HG03439 (cell line): ENCODE measurements around the gene CCZ1.
"Not testable (repeated sequence)": the region's sequence is repeated elsewhere in the genome, so short reads cannot be mapped to it uniquely, and the experiment has no call there.

Source experiments
- ATAC-seq: cut with Tn5 transposase; IDR thresholded peaks from one replicate; pipeline ENCODE4 v1.9.1; 2021; ENCODE audit warnings: mild to moderate bottlenecking, moderate library complexity; ENCODE audit not compliant: unreplicated experiment

CCZ1 gene

DNA sequence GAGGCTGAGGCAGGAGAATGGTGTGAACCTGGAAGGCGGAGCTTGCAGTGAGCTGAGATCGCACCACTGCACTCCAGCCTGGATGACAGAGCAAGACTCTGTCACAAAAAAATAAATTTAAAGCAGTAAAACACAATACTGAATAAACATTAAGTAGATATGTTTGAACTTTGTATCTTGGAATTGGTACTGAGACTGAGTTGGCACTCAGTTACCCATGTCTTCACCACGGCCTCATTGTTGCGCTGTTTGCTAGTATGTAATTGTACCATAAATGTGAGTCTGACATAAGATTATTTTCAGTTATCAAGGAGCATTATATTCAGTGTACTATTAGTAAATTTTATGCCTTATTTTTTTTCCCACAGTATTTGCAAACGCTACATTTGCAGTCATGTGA is 6.2 kb downstream of the CCZ1 start:
- ATAC-seq, result not testable (repeated sequence)

DNA sequence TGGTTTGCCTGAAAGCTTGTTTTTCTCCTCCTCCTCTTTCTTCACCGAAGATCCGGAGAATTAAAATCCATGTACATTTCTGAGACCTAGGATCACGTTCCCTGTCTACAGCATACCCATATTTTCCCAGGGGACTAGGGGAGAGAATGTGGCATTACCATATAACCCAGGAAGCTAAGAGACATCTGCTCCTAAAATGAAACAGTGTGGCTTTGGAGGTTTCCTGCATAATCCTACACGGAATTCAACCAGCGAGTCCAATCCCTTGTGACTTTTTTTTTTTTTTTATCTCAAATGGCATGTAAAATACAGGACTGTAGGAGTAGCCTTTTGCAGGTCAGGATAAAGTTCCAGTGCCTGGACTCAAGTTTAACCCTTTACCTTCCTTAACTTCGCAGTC is 10.3 kb downstream of the CCZ1 start:
- ATAC-seq, result not testable (repeated sequence)

DNA sequence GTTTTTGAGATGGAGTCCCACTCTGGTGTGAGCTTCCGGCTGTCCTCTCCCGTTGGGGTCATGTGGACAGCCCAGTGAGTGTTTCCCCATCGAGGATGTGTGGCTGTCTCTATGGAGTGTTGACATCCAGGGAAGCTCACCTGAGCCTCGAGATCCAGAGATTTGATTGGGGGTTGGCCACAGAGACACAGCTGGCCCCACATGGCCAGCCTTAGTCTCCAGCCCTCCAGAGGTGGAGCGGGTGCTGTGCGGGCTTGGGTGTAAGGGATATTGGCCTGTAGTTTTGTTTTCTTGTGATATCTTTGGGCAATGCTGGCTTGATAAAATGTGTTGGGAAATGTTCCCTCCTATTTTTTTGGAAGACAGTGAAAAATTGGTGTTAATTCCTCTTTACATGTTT is 18.0 kb downstream of the CCZ1 start:
- ATAC-seq, result not testable (repeated sequence)

DNA sequence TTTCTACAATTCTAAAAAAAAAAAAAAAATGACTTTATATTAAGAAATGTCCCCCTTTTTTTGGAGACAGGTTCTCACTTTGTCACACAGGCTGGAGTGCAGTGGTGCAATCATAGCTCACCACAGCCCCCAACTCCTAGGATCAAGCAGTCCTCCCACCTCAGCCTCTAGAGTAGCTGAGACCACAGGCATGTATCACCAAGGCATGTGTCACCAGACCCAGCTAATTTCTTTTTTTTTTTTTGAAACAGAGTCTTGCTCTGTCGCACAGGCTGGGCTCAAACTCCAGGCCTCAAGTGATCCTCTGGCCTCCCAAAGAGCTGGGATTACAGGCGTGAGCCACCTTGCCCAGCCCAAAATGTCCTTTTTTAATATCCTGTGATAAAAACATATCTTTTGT is 25.6 kb downstream of the CCZ1 start:
- ATAC-seq, result not testable (repeated sequence)

DNA sequence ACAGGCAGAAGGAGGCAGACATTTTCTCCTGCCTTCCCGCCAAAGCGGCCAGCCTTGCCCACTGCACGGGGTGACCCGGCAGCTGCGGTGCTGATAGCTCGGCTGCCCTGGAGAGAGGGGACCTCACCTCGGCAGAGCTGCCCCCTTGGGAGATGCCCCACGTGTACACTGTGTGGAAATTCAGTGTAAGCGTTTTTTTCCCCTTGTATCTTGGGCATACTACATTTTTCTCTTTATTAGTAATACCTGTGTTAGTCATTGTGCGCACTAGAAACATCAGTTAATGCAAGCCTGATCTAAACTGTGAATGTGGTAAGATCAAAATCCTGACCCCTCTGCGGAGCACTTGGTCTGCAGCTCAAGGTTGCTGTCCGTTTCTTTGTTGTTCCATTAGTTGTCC is 26.1 kb downstream of the CCZ1 start:
- not testable (repeated sequence) for ATAC-seq

DNA sequence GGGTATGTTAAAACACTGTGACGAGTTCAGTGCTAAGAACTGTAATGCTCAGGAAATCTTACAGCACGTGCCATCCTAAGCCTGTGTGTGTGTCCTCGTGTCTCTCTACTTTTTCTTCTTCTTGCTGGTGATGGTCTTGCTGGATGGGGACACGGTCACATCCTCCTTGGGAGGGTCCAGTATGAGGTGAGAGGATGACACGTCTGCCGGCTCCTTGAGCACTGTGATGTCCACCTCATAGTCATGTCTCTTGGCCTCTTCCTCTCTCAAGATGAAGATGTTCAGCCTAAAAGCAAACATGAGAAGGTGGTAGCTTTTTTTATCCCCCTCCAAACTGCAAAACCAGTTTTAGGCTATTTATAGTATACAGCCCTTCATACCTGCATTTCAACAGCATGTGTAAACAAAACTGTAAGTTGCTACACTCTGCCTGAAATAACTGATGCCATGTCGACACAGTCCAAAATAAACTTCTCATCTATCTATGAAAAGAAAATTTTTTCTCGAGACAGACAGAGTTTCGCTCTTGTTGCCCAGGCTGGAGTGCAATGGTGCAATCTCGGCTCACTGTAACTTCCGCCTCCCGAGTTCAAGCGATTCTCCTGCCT is 27.8 kb downstream of the CCZ1 start:
- ATAC-seq, result not testable (repeated sequence)

DNA sequence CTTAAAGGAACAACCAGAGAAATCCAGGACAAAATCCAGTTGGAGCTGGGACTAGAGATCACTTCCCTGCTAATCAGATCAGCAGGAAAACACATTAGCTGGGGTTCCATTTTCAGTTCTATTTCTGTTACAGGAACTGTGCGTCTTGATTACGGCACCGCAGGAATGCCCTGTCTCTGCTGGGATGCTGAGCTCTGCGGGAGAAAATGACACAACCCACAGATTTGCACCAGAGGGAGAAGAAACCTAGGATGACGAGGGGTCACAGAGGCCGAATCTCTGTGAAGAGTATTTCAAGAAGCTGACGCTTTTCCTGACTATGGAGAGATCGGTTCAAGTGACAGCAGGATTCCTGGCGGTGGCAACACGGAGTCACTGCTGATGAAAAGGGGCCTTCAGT is 31.8 kb downstream of the CCZ1 start:
- not testable (repeated sequence) for ATAC-seq

DNA sequence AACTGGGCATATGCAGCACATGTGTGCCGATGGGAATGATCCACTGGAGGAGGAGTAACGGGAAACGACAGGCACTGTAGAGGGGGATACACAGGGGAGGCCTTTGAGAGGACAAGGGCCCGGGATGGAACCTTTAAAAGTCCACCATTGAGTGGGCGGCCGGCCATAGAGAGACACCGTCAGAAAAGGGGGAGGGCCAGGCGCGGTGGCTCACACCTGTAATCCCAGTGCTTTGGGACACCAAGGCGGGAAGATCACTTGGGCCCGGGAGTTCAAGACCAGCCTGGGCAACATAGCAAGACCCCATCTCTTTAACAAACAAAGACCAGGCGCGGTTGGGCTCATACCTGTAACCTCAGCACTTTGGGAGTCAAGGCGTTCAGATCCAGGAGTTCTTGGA is 32.7 kb downstream of the CCZ1 start:
- not testable (repeated sequence) for ATAC-seq

DNA sequence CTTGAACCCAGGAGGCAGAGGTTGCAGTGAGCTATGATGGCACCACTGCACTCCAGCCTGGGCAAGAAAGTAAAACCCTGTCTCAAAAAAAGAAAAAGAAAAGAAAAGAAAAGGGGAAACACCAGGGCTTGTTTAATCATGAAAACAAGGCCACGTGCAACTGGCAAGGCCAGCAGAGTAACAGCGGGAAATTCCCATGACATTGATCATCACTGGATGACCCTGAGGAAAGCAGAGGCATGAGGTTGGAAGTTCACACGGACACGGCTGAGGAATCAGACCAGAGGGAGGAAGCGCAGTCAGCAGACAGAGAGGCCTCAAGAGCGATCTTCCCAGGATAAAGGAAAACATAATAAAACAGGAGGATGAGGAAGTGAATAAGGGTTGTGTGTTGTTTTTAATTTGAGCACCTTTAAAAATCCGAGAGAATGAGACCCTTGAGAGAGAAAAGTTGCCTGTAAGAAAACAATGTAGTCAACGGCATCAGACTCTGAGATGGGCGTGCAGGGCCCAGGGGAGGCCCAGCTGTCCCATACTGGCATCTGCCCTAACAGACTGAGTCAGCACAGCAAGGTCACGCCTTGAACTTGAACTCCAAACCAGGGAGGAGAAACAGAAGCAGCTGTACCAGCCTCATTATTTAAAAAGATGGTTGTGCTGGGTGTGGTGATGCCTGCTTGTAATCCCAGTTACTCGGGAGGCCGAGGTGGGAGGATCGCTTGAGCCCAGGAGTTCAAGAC is 33.5 kb downstream of the CCZ1 start:
- not testable (repeated sequence) for ATAC-seq

DNA sequence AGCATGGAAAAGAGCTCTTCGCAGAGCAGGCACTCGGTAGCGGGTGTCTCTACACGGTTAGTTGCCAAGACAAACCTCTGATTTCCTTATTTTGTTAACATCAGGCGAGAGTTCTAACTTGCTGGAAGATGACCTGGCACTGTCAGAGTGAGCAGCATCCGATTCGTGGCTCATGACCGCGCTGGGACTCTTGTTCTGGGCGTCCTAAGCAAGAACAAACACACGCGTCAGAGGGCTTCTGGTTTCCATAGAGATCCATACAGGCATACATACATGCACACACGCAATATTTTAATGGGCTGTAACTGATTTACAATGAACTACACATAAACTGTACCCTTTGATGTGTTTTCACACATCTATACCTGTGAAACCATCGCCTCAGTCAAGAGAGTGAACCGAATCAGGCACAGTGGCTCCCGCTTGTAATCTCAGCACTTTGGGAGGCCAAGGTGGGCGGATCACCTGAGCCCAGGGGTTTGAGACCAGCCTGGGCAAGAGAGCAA is 36.5 kb downstream of the CCZ1 start:
- ATAC-seq, result not testable (repeated sequence)

DNA sequence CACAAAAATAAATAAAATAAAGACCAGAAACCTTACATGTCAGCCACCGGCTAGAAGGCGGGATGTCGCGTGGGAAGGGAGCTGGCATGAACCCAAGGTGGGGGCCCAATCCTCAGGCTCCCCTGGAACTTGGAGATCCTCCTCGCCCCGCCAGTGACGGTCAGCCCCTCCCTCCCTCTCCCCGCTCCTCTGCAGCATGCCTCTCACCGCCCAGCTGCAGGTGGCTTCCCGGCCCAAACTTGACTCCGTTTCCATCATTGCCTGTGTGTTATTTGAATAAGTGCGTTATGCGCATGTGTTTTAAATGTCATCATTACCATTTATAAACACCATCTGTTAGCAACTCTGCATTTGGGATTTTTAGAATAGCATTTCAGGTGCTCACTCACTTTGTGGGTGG is 64.7 kb downstream of the CCZ1 start:
- not testable (repeated sequence) for ATAC-seq

DNA sequence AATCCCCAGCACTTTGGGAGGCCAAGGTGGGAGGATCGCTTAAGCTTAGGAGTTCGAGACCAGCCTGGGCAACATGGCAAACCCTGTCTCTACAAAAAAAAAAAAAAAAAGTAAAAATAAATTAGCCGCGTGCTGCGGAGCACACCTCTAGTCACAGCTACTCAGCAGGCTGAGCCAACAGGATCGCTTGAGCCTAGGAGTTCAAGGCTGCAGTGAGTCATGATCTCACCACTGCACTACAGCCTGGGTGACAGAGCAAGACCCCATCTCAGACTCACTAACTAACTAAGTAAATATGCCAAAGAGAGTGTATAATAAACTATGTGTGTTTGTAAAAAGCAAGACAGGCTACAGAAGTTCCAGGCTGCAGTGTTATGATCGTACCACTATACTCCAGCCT is 65.3 kb downstream of the CCZ1 start:
- ATAC-seq, result not testable (repeated sequence)

DNA sequence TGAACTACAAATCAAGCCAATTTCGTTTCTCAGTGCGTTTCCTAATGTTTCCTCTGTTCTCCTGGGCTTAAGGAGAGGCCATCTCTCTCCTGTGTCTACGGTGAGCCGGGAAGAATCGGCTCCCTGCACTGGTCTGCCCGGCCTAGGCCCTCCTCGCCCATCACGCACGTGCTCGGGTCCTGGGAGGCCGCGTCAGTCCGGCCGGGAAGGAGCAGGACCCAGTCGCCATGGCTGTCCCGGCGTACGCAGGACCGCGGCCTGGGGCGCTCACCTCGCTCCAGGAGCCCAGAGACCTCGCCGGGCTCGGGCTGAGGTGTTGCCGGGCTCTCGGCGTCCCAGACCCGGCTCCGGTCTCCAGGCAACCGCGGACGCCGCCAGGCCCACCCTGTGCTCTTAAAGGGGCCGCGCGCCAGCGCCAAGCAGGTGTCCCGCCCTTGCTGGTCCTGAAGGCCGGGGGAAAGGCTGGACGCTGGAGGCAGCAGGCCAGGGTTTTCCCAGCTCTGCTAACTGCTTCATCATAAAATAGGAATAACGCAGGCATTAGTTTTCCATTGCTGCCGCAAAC is 71.9 kb downstream of the CCZ1 start, which contains the start of gene RSPH10B:
Gene RSPH10B, minus strand, starts transcription at position 343 of the 565 bp plus-strand sequence. CDS start 3,573 bp downstream, outside the sequence.
- ATAC-seq, result not testable (repeated sequence)

DNA sequence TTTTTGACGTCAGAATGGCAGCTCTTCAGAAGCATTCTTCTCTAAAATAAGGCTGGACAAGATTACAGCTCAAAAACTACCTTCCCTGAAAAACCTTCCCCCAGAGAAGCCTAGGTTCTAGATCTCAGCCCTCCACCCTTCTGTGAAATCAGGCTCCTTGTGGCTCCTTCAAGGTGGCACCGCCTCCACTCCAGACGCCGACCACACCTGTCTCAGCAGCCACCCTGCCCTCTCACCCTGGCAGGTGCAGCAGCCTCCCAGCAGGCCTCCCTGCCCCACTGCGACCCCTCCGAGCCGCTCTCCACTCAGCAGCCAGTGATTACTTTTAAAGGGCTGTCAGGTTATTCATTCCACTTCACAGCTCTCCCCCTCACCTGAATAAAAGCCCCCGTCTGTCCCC is 75.0 kb downstream of the CCZ1 start:
- ATAC-seq, result not testable (repeated sequence)
